ENCODE measurements around the gene RHOBTB1. TPM values are rescaled to one million over a fixed set of nuclear protein-coding genes. Genes with fewer than 3 reads are reported as not detected.

The RHOBTB1 gene
- total and polyA plus RNA-seq, 2 donors = 3.4 to 4.5 TPM

DNA sequence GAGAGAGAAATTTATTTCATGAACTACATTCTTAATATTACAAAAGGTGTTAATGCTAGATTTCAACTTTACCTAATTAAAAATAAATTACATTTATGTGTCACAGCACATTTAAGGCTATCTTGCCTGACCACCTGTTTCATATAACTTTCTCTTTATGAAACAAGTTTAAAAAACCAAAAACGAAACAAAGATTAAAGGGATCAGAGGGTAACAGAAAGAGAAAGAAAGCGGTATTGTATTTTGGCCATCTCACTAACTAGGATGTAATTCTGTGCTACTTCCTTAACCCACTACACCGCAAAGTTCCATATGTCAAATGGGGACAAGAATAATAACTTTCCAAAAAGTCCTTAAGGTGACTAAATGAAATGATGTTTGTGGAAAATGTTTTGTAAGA lies 6.3 kb upstream of the RHOBTB1 start:
- no peaks in the 10 kb centered on the region for H3K27me3 ChIP-seq (ENCODE audit: control insufficient read depth in 2 of 2, insufficient read depth in 1 of 2, low read length in 1 of 2)
- no peaks in the 10 kb centered on the region for H3K9me3 ChIP-seq (ENCODE audit: control insufficient read depth in 2 of 2, insufficient read depth in 1 of 2, low read length in 1 of 2)
- H3K27ac ChIP-seq (ENCODE audit: low read depth in 1 of 2, low read length in 1 of 2) = no peak overlapping the region
- DNase-seq (ENCODE audit: low read depth in 6 of 9, low spot score in 9 of 9) = no peak
- H3K36me3 ChIP-seq (ENCODE audit: control insufficient read depth in 2 of 2, insufficient read depth in 2 of 2, low read length in 1 of 2) = no peaks in the 10 kb centered on the region
- H3K4me3 ChIP-seq (ENCODE audit: low read length in 2 of 2) = no peak overlapping the region
- WGBS = 44% methylated on average over 3 of the region's 3 CpGs
- no peaks in the 10 kb centered on the region for H3K4me1 ChIP-seq (ENCODE audit: control insufficient read depth in 2 of 2, insufficient read depth in 2 of 2, low read length in 2 of 2)

DNA sequence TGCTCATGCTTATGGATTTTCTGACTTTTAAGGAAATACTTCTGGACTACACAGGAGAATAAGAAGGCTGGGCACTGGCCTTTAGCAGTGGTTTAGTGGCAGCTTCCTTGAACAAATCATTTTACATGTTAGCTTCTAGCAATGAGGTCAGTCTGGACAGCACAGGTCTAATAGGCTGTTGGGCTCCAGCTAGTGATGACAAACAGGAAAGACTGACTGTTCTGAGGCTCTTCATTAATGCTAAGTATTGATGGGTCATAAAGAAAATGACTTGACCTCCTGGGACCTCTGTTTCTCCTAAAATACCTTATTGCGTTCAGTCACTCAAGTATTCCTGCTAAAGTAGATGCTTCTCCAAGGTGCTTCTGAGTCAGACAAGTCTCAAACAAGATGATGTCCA lies 4.9 kb upstream of the RHOBTB1 start:
- no peaks in the 10 kb centered on the region for H3K36me3 ChIP-seq (ENCODE audit: control insufficient read depth in 2 of 2, insufficient read depth in 2 of 2, low read length in 1 of 2)
- H3K4me1 ChIP-seq (ENCODE audit: control insufficient read depth in 2 of 2, insufficient read depth in 2 of 2, low read length in 2 of 2) = peaks cover 6 to 8% of the 10 kb centered on the region in 2 donors
- DNase-seq (ENCODE audit: low read depth in 6 of 9, low spot score in 9 of 9) = no peak
- no peak overlapping the region for H3K4me3 ChIP-seq (ENCODE audit: low read length in 2 of 2)
- 100% methylated on average over 1 of the region's 1 CpG for WGBS
- H3K27me3 ChIP-seq (ENCODE audit: control insufficient read depth in 2 of 2, insufficient read depth in 1 of 2, low read length in 1 of 2) = peaks cover 3 to 11% of the 10 kb centered on the region in 2 donors
- no peak overlapping the region for H3K27ac ChIP-seq (ENCODE audit: low read depth in 1 of 2, low read length in 1 of 2)
- no peaks in the 10 kb centered on the region for H3K9me3 ChIP-seq (ENCODE audit: control insufficient read depth in 2 of 2, insufficient read depth in 1 of 2, low read length in 1 of 2)

DNA sequence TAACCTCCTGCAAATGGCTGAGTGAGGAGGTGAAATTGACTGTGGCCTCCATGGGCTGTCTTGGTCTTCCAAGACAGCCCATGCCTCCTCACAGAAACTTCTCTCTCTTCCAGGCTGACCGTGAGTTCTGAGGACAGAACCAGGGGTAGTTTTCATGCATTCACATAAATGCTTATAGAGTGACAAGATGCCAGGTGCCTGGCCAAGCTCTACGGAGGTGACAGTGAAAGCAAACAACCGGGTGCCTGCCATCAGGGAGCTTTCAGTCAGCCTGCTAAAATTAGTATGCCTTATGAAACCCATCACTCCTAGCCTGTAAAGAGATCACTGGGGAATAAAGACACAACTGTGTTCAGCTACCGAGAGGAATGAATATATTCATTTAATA lies 919 bp upstream of the RHOBTB1 start:
- H3K27me3 ChIP-seq (ENCODE audit: control insufficient read depth in 2 of 2, insufficient read depth in 1 of 2, low read length in 1 of 2) = peaks cover 3 to 17% of the 10 kb centered on the region in 2 donors
- peak overlapping the region in 1 of 2 donors; percentile 53 for H3K4me3 ChIP-seq (ENCODE audit: low read length in 2 of 2)
- WGBS = 63% methylated on average over 4 of the region's 4 CpGs
- peaks cover 11 to 19% of the 10 kb centered on the region in 2 donors for H3K4me1 ChIP-seq (ENCODE audit: control insufficient read depth in 2 of 2, insufficient read depth in 2 of 2, low read length in 2 of 2)
- peak overlapping the region in 1 of 2 donors; percentile 70 for H3K27ac ChIP-seq (ENCODE audit: low read depth in 1 of 2, low read length in 1 of 2)
- DNase-seq (ENCODE audit: low read depth in 6 of 9, low spot score in 9 of 9) = peak in 2 of 9 donors; percentile 10 to 15
- peaks cover 0 to 4% of the 10 kb centered on the region in 2 donors for H3K9me3 ChIP-seq (ENCODE audit: control insufficient read depth in 2 of 2, insufficient read depth in 1 of 2, low read length in 1 of 2)
- no peaks in the 10 kb centered on the region for H3K36me3 ChIP-seq (ENCODE audit: control insufficient read depth in 2 of 2, insufficient read depth in 2 of 2, low read length in 1 of 2)

DNA sequence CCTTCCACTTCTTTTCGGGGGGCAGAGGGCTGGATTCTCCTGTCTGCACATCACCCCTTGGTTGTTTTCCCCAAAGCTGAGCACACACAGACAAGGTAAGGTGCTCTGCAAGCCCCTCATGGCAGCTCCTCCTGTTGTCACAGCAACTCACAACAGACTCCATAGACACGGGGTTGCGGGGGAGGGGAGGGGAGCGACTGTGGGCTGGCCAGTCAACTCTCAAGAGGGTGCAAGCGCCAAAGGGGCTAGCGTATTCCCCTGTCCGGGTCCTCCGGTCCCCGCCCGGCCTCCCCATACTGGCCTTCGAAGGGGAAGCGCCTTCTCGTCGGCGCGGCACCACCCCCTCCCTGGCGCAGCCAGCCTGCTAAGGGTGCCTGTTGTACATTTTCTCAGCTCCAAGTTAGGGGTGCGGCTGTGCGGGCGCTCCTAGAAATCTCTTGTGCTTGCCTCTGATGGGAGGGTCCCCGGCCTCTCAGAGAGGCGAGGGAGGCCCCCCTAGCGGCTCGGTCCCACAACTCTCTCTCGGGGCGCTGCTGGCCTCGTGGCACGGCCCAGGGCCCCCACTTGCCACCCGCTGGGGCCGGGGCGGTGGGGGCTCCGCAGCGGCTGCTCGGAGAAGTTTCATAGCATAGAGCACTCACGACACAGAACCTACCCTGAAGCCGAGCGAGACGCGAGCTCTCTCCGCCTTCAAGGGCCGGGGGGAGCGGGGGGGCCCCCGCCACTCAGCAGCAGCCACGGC lies 498 bp downstream of the RHOBTB1 start:
- peak overlapping the region; percentile 64 to 66 for H3K4me3 ChIP-seq (ENCODE audit: low read length in 2 of 2)
- H3K4me1 ChIP-seq (ENCODE audit: control insufficient read depth in 2 of 2, insufficient read depth in 2 of 2, low read length in 2 of 2) = peaks cover 11 to 19% of the 10 kb centered on the region in 2 donors
- peaks cover 0 to 4% of the 10 kb centered on the region in 2 donors for H3K9me3 ChIP-seq (ENCODE audit: control insufficient read depth in 2 of 2, insufficient read depth in 1 of 2, low read length in 1 of 2)
- under 1% methylated on average over 44 of the region's 44 CpGs for WGBS
- peak overlapping the region; percentile 72 to 82 for H3K27ac ChIP-seq (ENCODE audit: low read depth in 1 of 2, low read length in 1 of 2)
- peaks cover 3 to 17% of the 10 kb centered on the region in 2 donors for H3K27me3 ChIP-seq (ENCODE audit: control insufficient read depth in 2 of 2, insufficient read depth in 1 of 2, low read length in 1 of 2)
- peaks cover 0 to 2% of the 10 kb centered on the region in 2 donors for H3K36me3 ChIP-seq (ENCODE audit: control insufficient read depth in 2 of 2, insufficient read depth in 2 of 2, low read length in 1 of 2)
- peak in 7 of 9 donors; percentile 9 to 74 (median 39) for DNase-seq (ENCODE audit: low read depth in 6 of 9, low spot score in 9 of 9)

DNA sequence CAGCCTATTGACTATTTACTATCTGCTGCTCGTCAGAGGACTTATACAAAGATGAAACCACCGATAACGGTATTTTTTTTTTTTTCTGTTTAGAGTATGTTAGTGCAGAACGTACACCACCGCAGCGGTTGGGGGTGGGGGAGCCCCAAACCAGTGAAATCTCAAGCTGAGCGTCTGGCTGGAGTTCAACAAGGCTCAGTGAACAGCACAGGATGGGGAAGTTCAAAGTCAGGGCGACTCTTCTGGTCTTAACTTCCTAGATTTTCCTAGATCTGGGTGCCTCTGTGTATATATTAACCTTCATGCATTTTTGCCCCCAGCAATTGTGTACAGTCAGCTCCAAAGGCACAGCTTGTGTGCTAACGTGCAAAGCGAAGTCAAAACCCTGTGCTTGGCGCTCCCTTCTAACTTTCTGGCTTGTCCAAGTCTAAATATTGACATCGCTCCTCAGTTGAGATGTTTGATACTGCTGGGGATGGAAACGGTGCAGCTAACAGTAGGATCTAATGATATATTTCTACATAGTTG lies 1.1 kb downstream of the RHOBTB1 start:
- H3K36me3 ChIP-seq (ENCODE audit: control insufficient read depth in 2 of 2, insufficient read depth in 2 of 2, low read length in 1 of 2) = peaks cover 0 to 2% of the 10 kb centered on the region in 2 donors
- DNase-seq (ENCODE audit: low read depth in 6 of 9, low spot score in 9 of 9) = peak in 6 of 9 donors; percentile 11 to 78 (median 48)
- H3K27ac ChIP-seq (ENCODE audit: low read depth in 1 of 2, low read length in 1 of 2) = peak overlapping the region; percentile 33 to 72
- peaks cover 0 to 4% of the 10 kb centered on the region in 2 donors for H3K9me3 ChIP-seq (ENCODE audit: control insufficient read depth in 2 of 2, insufficient read depth in 1 of 2, low read length in 1 of 2)
- H3K4me1 ChIP-seq (ENCODE audit: control insufficient read depth in 2 of 2, insufficient read depth in 2 of 2, low read length in 2 of 2) = peaks cover 11 to 19% of the 10 kb centered on the region in 2 donors
- peak overlapping the region; percentile 64 to 66 for H3K4me3 ChIP-seq (ENCODE audit: low read length in 2 of 2)
- WGBS = 1% methylated on average over 13 of the region's 13 CpGs
- H3K27me3 ChIP-seq (ENCODE audit: control insufficient read depth in 2 of 2, insufficient read depth in 1 of 2, low read length in 1 of 2) = peaks cover 3 to 17% of the 10 kb centered on the region in 2 donors

DNA sequence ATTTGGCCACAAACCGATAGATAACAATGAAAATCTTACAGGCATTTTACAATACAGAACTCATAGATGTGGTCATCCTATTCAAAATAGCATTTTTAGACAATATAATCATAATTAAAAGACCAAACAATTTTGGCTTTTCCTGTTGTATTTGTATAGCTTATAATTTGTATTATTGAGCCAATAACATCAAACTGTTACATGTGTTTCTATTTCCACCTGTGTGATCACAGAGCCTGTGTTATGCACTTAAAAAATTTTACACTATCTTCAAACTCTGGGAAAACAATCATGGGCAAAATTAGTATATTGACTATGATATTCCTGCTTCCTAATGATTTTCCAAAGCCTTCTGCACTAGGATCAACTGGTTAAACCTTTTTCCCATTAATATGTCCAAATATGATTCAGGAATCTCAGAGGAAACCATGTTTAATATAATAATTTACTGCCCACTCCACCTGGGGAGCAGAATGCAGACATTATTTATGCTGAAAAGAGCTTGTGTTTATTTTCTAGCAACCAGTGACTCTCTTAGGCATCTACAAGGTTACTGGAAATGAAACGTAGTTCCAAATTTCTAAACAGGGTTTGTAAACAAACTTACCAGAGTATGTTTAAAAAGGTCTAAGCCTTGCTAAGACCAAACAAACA lies 1.7 kb downstream of the RHOBTB1 start:
- H3K9me3 ChIP-seq (ENCODE audit: control insufficient read depth in 2 of 2, insufficient read depth in 1 of 2, low read length in 1 of 2) = peaks cover 0 to 4% of the 10 kb centered on the region in 2 donors
- peaks cover 11 to 19% of the 10 kb centered on the region in 2 donors for H3K4me1 ChIP-seq (ENCODE audit: control insufficient read depth in 2 of 2, insufficient read depth in 2 of 2, low read length in 2 of 2)
- H3K4me3 ChIP-seq (ENCODE audit: low read length in 2 of 2) = peak overlapping the region; percentile 64 to 66
- no peak overlapping the region for H3K27ac ChIP-seq (ENCODE audit: low read depth in 1 of 2, low read length in 1 of 2)
- peaks cover 3 to 17% of the 10 kb centered on the region in 2 donors for H3K27me3 ChIP-seq (ENCODE audit: control insufficient read depth in 2 of 2, insufficient read depth in 1 of 2, low read length in 1 of 2)
- WGBS = 53% methylated on average over 2 of the region's 2 CpGs
- DNase-seq (ENCODE audit: low read depth in 6 of 9, low spot score in 9 of 9) = no peak
- H3K36me3 ChIP-seq (ENCODE audit: control insufficient read depth in 2 of 2, insufficient read depth in 2 of 2, low read length in 1 of 2) = peaks cover 0 to 2% of the 10 kb centered on the region in 2 donors

DNA sequence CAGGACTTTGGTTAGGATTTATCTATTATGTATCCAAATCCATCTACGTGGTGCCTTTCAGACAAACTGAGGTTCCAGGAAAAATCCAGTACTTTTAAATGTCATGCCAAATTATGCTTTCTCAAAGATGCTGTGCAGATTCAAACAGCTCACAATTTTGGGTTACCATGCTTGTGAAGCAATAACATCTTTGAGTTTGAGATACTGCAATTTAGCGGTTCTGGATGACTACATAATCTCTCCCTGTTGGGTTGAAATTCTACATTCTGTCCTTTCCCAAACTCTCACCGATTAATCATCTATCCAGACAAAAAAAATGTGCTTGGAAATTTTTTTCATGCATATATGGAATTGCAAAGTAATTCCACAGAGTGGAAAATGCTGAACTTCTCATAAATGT lies 3.5 kb downstream of the RHOBTB1 start:
- WGBS = 99% methylated on average over 3 of the region's 3 CpGs
- H3K4me1 ChIP-seq (ENCODE audit: control insufficient read depth in 2 of 2, insufficient read depth in 2 of 2, low read length in 2 of 2) = peaks cover 11 to 19% of the 10 kb centered on the region in 2 donors
- H3K36me3 ChIP-seq (ENCODE audit: control insufficient read depth in 2 of 2, insufficient read depth in 2 of 2, low read length in 1 of 2) = peaks cover 0 to 2% of the 10 kb centered on the region in 2 donors
- no peak overlapping the region for H3K27ac ChIP-seq (ENCODE audit: low read depth in 1 of 2, low read length in 1 of 2)
- H3K27me3 ChIP-seq (ENCODE audit: control insufficient read depth in 2 of 2, insufficient read depth in 1 of 2, low read length in 1 of 2) = peaks cover 3 to 17% of the 10 kb centered on the region in 2 donors
- no peak overlapping the region for H3K4me3 ChIP-seq (ENCODE audit: low read length in 2 of 2)
- peaks cover 0 to 4% of the 10 kb centered on the region in 2 donors for H3K9me3 ChIP-seq (ENCODE audit: control insufficient read depth in 2 of 2, insufficient read depth in 1 of 2, low read length in 1 of 2)
- DNase-seq (ENCODE audit: low read depth in 6 of 9, low spot score in 9 of 9) = no peak

DNA sequence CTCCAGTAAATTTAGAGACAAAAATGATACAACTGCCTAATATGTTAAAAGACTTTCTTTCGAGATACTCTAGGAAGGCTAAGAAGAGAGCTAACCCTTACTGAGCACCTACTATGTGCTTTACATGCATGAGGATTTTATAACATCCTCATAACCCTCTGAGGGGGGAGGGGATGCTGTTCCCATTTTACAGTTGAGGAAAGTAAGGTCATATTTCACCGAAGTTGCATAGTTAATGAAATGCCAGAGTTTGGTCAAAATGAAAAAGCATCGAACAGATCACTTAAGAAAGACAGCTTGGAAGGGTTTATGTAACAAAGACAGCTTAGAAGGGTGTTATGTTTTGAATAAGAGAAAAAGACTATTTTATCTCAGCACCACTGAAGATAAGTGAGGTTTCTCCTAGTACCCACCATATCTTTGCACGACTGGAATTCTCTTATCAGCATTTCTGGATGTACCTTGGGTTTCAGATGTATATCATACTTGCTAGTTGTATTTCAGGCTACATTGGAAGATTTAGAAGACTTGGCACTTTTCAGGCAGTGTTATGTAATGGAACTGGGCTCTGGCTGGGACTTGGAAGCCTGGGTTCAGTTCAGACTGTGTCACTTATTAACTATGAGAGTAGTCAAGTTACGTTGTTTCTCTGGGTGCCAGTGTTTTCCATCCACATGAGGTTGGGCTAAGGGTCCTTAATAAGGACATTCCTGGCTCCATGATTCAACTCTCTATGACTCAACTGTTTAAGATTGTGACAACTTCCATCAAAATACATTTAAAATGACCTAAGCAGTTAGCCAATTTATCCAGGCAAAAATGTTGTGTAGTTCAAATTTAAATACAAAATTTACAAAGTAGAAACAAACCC lies 6.0 kb downstream of the RHOBTB1 start:
- peaks cover 5 to 6% of the 10 kb centered on the region in 2 donors for H3K4me1 ChIP-seq (ENCODE audit: control insufficient read depth in 2 of 2, insufficient read depth in 2 of 2, low read length in 2 of 2)
- H3K9me3 ChIP-seq (ENCODE audit: control insufficient read depth in 2 of 2, insufficient read depth in 1 of 2, low read length in 1 of 2) = no peaks in the 10 kb centered on the region
- H3K27ac ChIP-seq (ENCODE audit: low read depth in 1 of 2, low read length in 1 of 2) = no peak overlapping the region
- no peak overlapping the region for H3K4me3 ChIP-seq (ENCODE audit: low read length in 2 of 2)
- WGBS = 97% methylated on average over 5 of the region's 5 CpGs
- no peaks in the 10 kb centered on the region for H3K27me3 ChIP-seq (ENCODE audit: control insufficient read depth in 2 of 2, insufficient read depth in 1 of 2, low read length in 1 of 2)
- no peak for DNase-seq (ENCODE audit: low read depth in 6 of 9, low spot score in 9 of 9)
- peaks cover 0 to 2% of the 10 kb centered on the region in 2 donors for H3K36me3 ChIP-seq (ENCODE audit: control insufficient read depth in 2 of 2, insufficient read depth in 2 of 2, low read length in 1 of 2)

All from thymus (tissue), 11 donors.